Hematopoietic multipotent progenitor cell treated with erythropoietin and hydrocortisone succinate and interleukin-3 and kit ligand, for 17 days (in vitro differentiated cells): ENCODE data around the gene IMP4.
"Not testable (repeated sequence)": the region's sequence is repeated elsewhere in the genome, so short reads cannot be mapped to it uniquely, and the experiment has no call there.

Experiments used
- DNase-seq: peaks from one replicate; pipeline ENCODE4 v3.0.0-alpha.2; 2015; ENCODE audit warnings: low spot score

The IMP4 gene, protein sequence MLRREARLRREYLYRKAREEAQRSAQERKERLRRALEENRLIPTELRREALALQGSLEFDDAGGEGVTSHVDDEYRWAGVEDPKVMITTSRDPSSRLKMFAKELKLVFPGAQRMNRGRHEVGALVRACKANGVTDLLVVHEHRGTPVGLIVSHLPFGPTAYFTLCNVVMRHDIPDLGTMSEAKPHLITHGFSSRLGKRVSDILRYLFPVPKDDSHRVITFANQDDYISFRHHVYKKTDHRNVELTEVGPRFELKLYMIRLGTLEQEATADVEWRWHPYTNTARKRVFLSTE

DNA sequence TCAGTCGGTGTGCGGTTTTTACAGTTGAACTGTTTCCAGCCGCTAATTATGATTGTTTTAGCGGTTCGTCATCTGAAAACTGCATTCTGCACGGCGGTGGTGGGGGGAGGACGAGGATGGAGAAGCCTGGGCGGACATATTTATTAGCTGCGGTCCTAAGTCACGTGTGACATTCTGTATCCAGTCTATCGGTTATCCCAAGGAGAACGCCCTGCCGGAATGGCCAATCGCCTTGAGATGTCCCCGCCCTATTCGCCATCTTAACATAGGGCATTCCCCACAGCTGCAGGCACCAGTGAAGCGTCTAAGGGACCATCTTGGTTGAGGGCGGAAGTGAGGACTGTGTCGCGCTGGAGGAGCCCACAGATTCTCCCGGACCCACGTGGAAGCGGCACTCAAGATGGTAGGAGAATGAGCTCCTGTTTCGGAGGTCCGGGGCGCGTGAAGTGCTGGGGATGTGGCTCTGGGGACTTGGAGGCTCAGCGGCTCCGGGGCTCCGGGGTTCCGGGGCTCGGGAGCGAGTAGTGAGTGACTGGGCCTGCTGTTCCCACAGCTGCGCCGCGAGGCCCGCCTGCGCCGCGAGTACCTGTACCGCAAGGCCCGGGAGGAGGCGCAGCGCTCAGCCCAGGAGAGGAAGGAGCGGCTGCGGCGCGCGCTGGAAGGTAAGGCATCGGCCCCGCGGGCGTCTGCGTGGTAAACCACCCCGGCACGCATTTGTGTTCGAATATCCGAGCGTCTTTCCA, at the start of gene IMP4:
Gene IMP4 (plus strand): TSS at position 365 of the 743 bp plus-strand sequence. CDS start 36 bp downstream, at position 401.
- DNase-seq = peak; percentile 98

DNA sequence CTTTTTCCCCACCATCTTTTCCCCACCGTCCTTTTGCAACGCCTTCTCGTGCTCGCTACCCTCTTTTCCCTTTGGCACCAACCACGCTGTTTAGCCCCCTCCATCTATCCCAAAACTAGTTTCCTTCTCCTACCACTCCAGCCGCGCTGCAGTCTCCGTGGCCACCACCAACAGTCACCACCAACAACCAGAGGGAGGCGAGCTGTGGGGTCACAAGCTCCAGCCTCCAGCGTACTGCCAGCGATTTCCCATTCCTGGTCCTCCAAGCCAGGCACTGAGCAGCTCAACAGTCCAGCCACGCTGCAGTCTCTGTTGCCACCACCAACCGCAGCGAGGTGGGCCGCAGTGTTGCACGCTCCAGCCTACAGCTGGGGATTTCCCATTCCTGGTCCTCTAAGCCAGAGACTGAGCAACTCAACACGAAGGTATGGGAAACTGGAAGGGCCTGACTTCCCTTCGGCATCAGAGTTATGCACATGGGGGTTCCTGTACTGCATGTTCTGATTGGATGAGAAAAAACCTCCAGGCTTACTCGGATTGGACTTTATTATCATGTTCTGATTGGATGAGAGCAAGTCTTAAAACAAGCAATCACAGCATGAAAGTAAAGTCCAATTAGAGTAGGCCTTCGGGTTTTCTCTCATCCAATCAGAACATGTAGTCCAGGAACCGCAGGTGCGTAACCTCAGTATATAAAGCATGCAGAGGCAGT, 42.3 kb upstream of the IMP4 start:
- DNase-seq = no peak

DNA sequence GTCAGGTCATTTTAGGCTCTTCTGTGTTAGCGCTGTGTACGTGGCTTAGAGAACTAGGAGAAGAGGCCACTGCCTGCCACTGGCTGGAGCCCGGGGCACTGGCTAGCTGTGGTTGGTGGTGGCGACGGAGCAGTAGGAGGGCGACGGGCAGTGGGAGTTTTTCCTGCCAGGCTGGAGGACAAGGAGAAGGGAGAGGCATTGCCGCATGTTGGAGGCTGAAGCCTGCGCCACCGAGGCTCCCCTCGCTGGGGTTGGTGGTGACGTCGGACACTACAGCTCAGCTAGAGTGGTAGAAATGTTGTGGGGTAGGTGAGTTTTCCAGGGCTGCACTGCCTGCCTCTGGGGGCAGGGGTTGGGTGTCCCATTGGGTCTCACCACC, 41.7 kb upstream of the IMP4 start:
- DNase-seq = no peak

DNA sequence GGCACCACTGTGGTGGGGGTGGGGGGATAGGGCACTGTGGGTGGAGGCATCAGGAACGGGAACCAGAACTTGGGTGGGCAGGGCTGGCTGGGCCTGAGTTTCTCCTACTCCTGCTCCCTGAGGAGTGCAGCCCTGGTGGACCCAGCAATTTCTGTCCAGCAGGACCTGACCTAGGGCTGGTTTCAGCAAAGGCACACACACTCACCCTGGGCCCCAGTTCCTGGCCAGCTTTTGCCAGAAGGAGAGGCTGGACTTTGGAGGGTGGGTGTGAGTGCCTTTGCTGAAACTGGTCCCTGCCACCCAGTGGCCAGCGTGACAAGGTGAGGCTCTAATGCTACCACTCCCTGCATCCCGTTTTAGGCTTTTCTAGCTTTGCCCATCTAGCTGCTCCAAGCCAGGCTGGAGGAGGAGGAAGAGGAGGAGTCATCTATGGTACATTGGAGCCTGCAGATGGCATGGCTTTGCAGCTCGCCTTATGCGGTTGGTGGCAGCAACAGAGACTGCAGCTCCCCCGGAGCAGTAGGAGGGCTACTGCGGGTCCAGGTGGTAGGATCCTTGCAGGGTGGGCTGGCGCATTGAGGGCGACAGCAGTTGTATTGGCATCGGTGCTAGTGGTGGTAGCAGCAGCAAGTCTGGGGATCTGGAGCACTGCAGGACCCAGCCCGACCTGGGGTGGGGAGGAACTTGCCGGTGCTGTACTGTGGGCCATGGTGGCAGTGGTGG, 40.4 kb upstream of the IMP4 start:
- no peak for DNase-seq

DNA sequence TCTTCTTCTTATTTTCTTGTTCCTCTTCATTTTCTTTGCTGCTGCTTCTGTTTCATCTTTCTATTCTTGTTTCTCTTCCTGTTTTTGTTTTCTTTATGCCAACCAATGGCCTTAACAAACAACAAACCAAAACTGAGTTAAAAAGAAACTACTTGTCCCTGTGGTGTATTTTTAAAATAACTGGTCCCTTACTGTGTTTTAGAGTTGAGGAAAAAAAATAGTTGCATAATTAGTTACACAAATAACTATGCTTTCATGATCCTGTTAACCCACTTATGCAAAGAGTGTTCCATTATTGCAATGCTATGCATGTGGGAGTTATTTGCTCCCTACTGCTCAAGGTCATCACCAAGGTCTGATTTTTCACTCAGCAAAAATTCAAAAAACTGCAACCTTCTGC, 39.5 kb upstream of the IMP4 start:
- DNase-seq = no peak

DNA sequence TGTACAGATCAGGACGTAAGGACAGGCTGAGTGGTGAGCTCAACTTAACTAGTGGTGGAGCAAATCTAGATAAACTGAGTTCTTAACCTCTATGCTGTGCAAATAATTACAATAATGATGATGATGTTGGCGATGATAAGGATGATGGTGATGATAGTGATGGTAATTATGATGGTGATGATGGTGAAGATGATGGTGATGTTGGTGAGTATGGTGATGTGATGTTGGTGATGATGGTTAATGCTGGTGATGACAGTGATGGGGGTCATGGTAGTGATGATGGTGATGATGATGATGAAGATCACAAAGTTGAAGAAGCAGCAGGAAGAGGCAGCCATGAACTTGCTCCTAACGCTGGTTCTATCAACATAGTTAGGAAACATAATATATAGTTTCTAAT, 38.0 kb upstream of the IMP4 start:
- DNase-seq = no peak

DNA sequence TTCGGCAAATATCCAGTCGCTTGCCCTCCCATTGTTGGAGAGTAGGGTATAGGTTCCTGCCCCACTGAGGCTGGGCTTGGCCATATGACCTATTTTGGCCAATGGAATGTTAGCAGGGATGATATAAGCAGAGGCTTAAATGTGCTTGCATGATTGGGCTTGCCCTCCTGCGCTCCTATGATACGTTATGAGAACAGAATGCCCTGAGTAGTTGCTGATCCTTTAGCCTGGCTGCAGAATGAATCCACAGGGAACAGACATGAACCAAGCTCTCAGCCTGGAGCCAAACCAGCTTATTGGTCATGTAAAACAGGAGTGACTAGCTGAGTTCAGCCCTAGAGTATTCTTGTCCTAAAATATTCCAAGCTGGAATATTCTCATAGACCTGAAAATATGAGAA, 34.8 kb upstream of the IMP4 start:
- no peak for DNase-seq

DNA sequence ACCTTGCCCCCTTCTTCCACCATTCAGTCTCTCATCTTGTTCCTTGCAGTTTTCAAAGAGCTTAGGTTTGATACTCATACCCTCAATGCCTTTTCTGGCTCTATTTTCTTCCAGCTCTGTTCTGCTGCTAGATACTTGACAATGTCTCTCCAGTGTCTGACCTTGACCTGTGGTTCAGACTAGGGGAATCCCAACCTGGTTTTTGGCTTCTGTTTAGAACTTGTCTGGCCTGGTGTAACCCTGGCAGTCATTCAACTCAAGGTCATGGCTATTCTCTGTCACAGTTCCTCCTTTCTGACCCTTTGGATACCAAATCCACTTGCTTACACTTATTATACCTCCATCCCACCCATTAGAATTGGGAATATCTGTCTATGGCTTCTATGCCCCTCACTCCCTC, 31.8 kb upstream of the IMP4 start:
- DNase-seq = no peak

DNA sequence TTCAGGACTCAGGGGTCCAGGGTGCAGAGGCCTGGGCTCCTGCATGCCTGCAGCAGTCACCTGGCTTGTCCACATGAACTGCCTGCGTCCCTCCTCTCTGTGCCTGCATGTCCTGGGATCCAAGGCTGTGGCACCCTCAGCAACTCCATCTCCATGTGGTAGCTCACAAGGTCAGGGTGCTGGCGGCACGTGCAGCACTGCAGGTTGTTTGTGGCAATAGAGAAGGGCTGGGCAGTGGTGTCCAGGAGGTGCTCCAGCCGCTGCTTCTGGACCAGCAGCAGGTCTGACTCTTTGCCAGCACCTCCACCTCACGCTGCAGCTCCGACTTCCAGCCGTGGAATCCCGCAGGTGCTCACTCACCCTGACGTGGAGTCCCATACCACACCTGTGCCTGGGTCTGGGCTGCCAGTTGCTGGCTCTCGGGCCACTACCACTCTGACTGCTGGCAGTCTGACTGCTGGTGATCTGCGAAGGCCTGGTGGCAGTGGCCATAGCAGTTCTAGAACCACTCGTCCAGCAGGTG, 28.8 kb upstream of the IMP4 start:
- DNase-seq = no peak

DNA sequence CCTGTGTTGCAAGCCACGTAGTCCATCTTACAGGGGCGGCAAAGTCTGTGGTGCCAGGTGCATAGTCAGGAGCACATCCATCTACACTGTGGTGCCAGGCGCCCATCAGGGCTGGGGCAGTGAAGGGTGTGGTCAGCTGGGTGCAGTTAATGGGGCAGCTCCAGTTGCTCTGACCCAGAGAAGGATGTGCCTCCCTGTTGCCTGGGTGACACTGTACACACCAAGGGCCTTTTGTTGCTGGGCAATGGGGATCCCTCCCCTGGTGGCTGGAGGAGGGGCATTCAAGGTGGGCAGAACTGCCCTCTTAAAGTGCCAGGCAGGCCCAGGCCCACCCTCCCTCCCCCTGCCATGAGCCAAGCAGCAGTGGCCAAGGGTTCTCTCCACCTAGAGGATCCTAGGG, 28.3 kb upstream of the IMP4 start:
- DNase-seq = no peak

DNA sequence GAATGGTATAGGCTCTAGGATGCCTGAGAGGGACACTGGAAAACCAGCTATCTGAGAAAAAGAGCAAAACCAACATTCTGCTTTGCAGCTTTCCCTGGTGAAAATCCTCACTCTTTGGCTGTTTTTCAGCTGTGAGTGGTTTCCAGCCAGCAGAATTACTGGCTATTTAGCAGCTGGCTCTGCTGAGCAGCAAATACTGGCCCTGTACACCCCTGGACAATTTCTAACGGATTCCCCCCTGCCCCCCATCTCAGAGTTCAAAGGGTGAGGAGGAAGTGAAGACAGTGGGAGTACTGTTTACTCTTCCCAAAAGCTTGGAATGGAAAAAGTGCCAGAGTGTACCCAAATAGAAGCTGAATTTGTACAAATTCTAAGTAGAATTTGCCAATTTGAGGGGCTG, 26.1 kb upstream of the IMP4 start:
- DNase-seq = no peak

DNA sequence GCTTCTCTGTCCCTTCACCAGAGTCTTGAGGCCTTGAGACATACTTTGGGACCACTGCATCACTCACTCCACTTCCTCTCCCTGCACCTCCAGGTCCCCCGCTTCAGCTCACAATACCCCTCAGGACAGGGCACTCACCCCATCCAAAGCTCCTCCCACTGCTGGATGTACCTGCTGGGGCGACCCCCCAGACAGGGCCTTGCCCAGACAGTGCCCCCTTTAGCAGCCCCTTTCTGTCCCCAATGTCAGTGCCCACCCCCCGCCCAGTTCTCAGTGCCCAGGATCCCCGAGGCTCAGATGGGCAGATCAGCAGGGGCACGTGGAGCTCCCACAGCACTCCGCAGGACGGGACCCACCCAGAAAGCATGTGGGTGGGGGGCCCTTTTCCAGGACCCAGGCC, 23.8 kb upstream of the IMP4 start:
- no peak for DNase-seq

DNA sequence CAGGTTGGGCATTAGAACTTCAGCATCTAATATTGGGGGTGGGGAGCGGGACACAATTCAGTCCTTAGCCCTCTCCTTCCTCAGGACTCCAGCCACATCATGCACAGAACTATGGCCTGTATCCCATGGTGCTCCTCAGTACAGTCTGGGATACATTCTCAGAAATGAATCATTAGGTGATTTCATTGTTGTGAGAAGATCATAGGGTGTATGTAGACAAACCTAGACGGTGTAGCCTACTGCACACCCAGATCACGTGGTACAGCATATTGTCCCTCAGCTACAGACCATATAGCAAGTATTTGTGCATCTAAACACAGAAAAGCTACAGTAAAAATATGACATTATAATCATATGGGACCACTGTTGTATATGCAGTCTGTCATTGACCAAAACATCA, 23.2 kb upstream of the IMP4 start:
- DNase-seq = no peak

DNA sequence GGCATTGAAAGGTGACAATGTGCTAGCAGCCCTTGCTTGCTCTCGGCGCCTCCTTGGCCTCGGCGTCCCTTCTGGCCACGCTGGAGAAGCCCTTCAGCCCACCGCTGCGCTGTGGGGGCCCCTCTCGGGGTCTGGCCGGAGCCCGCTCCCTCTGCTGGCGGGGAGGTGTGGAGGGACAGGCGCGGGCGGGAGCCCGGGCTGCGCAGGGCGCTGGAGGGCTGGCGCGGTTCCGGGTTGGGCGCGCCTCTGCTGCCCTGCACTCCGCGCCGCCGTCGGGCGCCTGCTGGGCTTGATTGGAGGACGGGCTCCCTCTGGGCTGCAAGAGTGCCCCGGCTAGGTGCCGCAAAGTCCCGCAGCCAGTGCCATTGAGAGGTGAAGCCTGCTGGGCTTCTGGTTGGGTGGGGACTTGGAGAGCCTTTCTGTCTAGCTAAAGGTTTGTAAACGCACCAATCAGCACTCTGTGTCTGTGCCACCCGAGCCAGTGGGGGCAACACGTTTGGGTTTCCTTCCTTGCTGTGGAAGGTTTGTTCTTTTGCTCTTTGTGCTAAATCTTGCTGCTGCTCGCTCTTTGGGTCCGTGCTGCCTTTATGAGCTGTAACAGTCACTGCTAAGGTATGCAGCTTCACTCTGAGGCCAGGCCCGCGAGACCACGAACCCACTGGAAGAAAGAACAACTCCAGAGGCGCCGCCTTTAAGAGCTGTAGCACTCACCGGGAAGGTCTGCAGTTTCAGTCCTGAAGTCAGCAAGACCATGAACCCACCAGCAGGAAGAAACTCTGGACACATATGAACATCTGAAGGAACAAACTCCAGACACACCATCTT, 14.8 kb upstream of the IMP4 start:
- DNase-seq = no peak

DNA sequence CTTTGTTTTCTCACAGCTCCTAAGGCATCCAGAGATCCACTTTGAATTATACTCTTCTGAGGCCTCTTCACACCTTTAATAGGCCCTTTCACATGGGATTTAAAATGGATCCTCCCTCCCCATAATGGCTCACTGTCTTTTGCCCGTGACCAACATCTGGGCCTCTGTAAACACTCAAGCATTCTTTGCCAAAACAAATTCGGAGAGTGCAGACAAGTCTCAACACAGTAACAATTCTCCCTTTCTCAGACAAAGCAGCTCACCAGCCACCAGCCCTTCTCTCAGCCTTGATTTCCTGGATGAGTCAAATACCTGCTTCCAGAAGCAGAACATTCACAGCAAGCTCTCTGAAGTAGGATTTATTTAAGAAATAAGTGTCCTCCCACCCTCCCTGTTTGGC, 14.0 kb upstream of the IMP4 start:
- DNase-seq = no peak

DNA sequence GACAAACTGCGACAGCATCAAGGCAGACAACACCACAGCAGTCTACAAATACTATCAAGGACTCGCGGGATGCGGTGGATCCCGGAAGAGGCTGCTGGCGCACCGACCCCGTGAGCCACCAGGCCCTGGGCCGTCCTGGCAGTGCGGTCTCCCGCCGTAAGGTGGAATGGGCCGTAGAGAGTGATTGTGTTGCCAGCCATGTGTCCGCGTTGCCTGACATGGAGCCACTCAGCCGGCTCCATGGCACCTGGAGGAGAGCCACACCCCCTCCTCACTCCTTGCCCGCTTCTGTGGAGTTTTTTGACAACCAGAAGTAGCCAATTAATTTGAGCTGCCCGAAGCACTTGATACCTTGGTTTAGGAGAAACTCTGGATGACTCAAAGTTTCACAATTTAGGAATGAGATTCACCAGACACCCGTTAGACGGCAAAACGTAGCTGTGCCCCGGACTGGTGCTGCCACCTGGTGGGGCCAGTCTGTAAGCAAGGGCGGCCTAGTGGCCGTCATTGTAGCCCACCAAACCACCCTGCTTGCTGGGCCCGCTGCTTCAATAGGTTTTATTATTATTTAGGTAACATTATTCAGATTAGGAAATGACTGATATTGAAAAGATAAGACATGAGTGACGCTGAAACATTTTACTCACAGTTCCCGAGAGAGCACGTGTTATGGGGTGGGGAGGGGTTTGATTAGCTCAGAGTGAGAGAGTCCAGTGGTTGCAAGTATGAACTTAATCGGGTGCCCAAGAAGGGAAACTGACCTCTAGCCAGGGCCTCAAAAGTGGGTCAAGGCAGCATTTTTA, 10.2 kb upstream of the IMP4 start:
- DNase-seq = peak; percentile 56

DNA sequence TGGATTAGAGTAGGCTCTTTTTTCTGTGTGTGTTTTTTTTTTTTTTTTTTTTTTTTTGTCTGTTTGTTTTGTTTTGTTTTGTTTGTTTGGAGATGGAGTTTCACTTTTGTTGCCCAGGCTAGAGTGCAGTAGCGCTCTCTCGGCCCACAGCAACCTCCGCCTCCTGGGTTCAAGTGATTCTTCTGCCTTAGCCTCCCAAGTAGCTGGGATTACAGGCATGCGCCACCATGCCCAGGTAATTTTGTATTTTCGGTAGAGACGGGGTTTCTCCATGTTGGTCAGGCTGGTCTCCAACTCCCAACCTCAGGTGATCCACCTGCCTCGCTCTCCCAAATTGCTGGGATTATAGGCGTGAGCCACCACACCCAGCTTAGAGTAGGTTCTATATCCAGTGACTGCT, 9.4 kb upstream of the IMP4 start:
- DNase-seq = not testable (repeated sequence)

DNA sequence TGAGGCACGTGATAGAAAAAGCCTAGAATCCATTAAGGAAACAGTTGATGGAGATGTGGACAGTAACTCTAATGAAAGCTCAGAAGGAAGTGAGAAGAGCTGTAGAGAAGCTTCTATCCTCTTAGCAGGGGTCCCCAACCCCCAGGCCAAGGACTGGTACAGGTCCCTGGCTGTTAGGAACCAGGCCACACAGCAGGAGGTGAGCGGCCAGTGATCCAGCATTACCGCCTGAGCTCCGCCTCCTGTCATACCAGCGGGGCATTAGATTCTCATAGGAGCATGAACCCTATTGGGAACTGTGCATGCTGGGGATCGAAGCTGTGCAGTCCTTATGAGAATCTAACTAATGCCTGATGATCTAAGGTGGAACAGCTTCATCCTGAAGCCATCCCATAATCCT, 8.7 kb upstream of the IMP4 start:
- no peak for DNase-seq

DNA sequence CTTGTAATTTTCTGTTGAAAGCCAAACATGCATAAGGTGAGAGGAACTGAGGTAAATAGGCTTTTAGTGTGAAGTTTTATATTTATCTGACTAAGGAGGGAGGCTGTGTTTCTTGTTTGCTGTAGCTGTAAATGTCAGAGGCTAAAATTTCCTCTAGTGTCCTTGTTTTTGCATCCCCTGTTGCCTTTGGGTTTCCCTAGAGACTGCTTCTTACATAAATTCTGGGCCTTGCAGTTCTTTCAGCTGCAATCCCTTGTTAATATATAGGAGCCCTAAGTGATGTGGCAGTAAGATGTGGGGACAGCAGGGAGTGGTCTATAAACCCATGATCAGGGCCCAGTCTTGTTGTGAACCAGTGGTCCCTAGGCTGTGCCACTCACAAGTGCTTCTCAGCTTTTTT, 7.5 kb upstream of the IMP4 start:
- no peak for DNase-seq

DNA sequence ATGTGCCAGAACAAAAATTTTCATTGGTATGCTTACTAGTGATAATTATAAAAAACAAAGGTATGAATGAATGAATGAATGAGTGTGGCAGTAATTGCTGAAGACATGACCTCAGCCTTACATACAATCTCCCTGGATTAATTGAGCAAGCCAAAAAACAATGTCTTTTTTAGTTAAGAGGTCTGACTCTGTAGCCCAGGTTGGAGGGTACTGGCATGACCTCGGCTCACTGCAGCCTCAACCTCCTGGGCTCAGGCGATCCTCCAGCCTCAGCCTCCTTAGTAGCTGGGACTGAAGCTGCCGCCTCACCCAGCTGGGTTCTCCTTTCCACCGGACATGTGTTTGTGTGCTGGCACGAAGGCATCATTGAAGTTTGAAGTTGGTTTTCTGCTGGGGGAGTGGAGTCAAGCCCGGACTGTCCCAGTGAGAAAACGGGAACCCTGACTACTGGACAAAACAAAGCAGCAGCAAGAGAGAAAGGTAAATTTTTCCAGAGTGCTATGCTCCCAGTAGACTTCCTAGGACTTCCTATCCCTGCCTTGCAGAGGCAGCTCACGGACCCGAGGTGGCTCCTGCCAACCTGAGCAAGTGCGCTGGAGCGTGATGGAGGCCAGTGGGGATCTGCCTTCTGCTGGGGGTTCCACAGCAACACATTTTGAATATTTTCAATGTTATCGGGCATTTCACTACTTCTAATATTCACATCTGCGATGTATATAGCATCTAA, 6.4 kb upstream of the IMP4 start:
- DNase-seq = no peak
